ENCODE results near the gene RFC2. TPM values are rescaled to one million over a fixed set of nuclear protein-coding genes. Genes with fewer than 3 reads are reported as not detected.

RFC2 gene
- total RNA-seq, 6 donors from 2014 or later = 9.5 to 19.4 (median 14.0) TPM

- Histone ChIP-seq H3K27ac (no peak overlapping the region), H3K4me3 (no peak overlapping the region), H3K9me3 (no peaks in the 10 kb centered on the region), H3K27me3 (no peaks in the 10 kb centered on the region), H3K36me3 (no peaks in the 10 kb centered on the region), H3K4me1 (peaks cover 3 to 26% (median 19%) of the 10 kb centered on the region in 4 donors)
- no peak for DNase-seq
- no peak for TF ChIP-seq EP300 (IDR thresholded peaks at IDR 0.05)
- TF ChIP-seq POLR2AphosphoS5 (IDR thresholded peaks at IDR 0.05) = no peak
- TF ChIP-seq POLR2A (IDR thresholded peaks at IDR 0.05) = no peak
- TF ChIP-seq CTCF (IDR thresholded peaks at IDR 0.05) = no peak
- no peak for ATAC-seq (ENCODE audit: low FRiP score in 2 of 2)
- WGBS, 2 donors = 88 to 91% methylated on average over 15 of the region's 15 CpGs
These were observed 43.5 kb upstream of the RFC2 start for GRCh38 chr7:74297516-74298233.

- TF ChIP-seq CTCF (IDR thresholded peaks at IDR 0.05) (no peak), EP300 (IDR thresholded peaks at IDR 0.05) (no peak)
- H3K4me3 ChIP-seq = no peak overlapping the region
- 48 to 54% methylated on average over 16 to 17 of the region's 17 CpGs for WGBS, 2 donors
- H3K4me1 ChIP-seq = peaks cover 14 to 42% (median 25%) of the 10 kb centered on the region in 4 donors
- peaks cover 0 to 3% (median 0%) of the 10 kb centered on the region in 4 donors for H3K27me3 ChIP-seq
- ATAC-seq (ENCODE audit: low FRiP score in 2 of 2) (peak in 1 of 2 donors; percentile 16), DNase-seq (no peak)
- no peaks in the 10 kb centered on the region for H3K9me3 ChIP-seq
- H3K36me3 ChIP-seq = no peaks in the 10 kb centered on the region
- peak overlapping the region; percentile 4 to 75 (median 64) for H3K27ac ChIP-seq
These were observed 40.2 kb upstream of the RFC2 start for GRCh38 chr7:74294191-74294998.

- peaks cover 16 to 39% (median 29%) of the 10 kb centered on the region in 4 donors for H3K4me1 ChIP-seq
These were observed 39.3 kb upstream of the RFC2 start for GRCh38 chr7:74293577-74293908.

GRCh38 chr7:74292757-74293576, 38.8 kb upstream of the RFC2 start:
- Histone ChIP-seq H3K9me3 (no peaks in the 10 kb centered on the region), H3K4me3 (no peak overlapping the region), H3K27ac (peak overlapping the region in 2 of 4 donors; percentile 7 to 75), H3K4me1 (peaks cover 17 to 44% (median 33%) of the 10 kb centered on the region in 4 donors), H3K36me3 (no peaks in the 10 kb centered on the region), H3K27me3 (peaks cover 0 to 3% (median 0%) of the 10 kb centered on the region in 4 donors)
- ATAC-seq (ENCODE audit: low FRiP score in 2 of 2) = no peak
- no peak for DNase-seq
- 81 to 83% methylated on average over 18 of the region's 18 CpGs for WGBS, 2 donors
- no peak for TF ChIP-seq EP300 (IDR thresholded peaks at IDR 0.05)
- no peak for TF ChIP-seq POLR2AphosphoS5 (IDR thresholded peaks at IDR 0.05)
- no peak for TF ChIP-seq CTCF (IDR thresholded peaks at IDR 0.05)
- no peak for TF ChIP-seq POLR2A (IDR thresholded peaks at IDR 0.05)

More at GRCh38 chr7:74293577-74293908, 39.3 kb upstream of the RFC2 start:
- Histone ChIP-seq H3K36me3 (no peaks in the 10 kb centered on the region), H3K27me3 (peaks cover 0 to 3% (median 0%) of the 10 kb centered on the region in 4 donors), H3K4me3 (no peak overlapping the region), H3K27ac (peak overlapping the region in 2 of 4 donors; percentile 7 to 75), H3K9me3 (no peaks in the 10 kb centered on the region)
- ATAC-seq (ENCODE audit: low FRiP score in 2 of 2) (no peak), DNase-seq (no peak)
- TF ChIP-seq POLR2AphosphoS5 (IDR thresholded peaks at IDR 0.05) (no peak), CTCF (IDR thresholded peaks at IDR 0.05) (no peak), POLR2A (IDR thresholded peaks at IDR 0.05) (no peak), EP300 (IDR thresholded peaks at IDR 0.05) (no peak)
- 72 to 75% methylated on average over 4 of the region's 4 CpGs for WGBS, 2 donors

All from upper lobe of left lung (tissue), 6 donors.